Ovary (tissue), 9 donors: ENCODE measurements around the gene EDNRA. TPM values are rescaled to one million over a fixed set of nuclear protein-coding genes. Genes with fewer than 3 reads are reported as not detected.

ENCODE experiments used
- DNase-seq, 5 donors: peaks; one replicate each; pipeline ENCODE4 v3.0.0-alpha.2; 2019 to 2020
- H3K27ac ChIP-seq, 2 donors: fragments of 200-600 bp; one replicate each; pipeline versions ENCODE4 v1.5.1 to v1.8.0; 2019 to 2022
- H3K27me3 ChIP-seq: fragments of 200-600 bp; one replicate; pipeline ENCODE4 v1.8.0; 2022
- H3K36me3 ChIP-seq: fragments of 200-600 bp; sonication (generic); one replicate; pipeline ENCODE4 v1.5.1; 2019
- H3K4me1 ChIP-seq: one replicate; pipeline ENCODE4 v1.8.1; 2013; ENCODE audit warnings: mild to moderate bottlenecking, moderate library complexity; ENCODE audit not compliant: insufficient read depth
- H3K4me3 ChIP-seq: fragments of 200-600 bp; sonication (generic); one replicate; pipeline ENCODE4 v1.5.1; 2017
- H3K9me3 ChIP-seq, 2 donors: fragments of 200-600 bp in 1 of 2; sonication (generic) in 1 of 2; one replicate each; pipeline versions ENCODE4 v1.5.1 to v1.8.1; 2013 to 2019; ENCODE audit warnings: mild to moderate bottlenecking in 1 of 2, moderate library complexity in 1 of 2
- EP300 ChIP-seq: sonication (generic); formaldehyde crosslinking; IDR thresholded peaks from one replicate; pipeline ENCODE4 v1.6.1; 2017; ENCODE audit warnings: antibody characterized with exemption
- POLR2A ChIP-seq: fragments of 450-650 bp; IDR thresholded peaks from one replicate; pipeline ENCODE4 v1.6.1; 2017; ENCODE audit warnings: antibody characterized with exemption, mild to moderate bottlenecking, moderate library complexity
- WGBS, 3 donors: extraction: QIAGEN DNeasy Blood & Tissue Kit in 1 of 3; methylation state at CpG; one replicate each; pipeline versions ENCODE4 v1.1.5 to v1.1.7; 2013 to 2017; 5-methylcytosine and 5-hydroxymethylcytosine counted together
- intact Hi-C, 4 donors: fragments of 100-400 bp; cut with DNase I; formaldehyde crosslinking; loops; one replicate each; pipeline versions ENCODE4 v1.11.0 to v1.15.1; 2022 to 2023
- polyA plus RNA-seq, 2 donors: library from polyadenylated mRNA; stranded (reverse); fragments of 200-250 nt in 1 of 2; fragments of 350-450 nt in 1 of 2; fragmentation: Illumina TruSeq in 1 of 2; extraction: RNeasy Lipid Tissue Mini Kit (QIAGEN cat#74804) in 1 of 2; gene quantifications; one replicate each; pipeline ENCODE4 v1.2.3, GENCODE V29; 2013 to 2014
- total RNA-seq, 7 donors: library from RNA; depleted of rRNA in 2 of 7; stranded (reverse); fragments of >200 nt in 2 of 7; fragmentation: NEBNext Ultra II Directional in 3 of 7; extraction: Animal tissue kit (Norgen Biotek cat#: 25700) in 3 of 7; gene quantifications; one replicate each; pipeline versions ENCODE4 v1.1.0 to v1.2.4, GENCODE V29; 2016 to 2023
- TF ChIP-seq, protein P1 (sequence below), 3 donors: fragments of 450-650 bp in 2 of 3; fragments of 200-600 bp in 1 of 3; IDR thresholded peaks; one replicate each; pipeline versions ENCODE4 v1.5.1 to v1.8.0; 2016 to 2022; ENCODE audit warnings: antibody characterized with exemption in 3 of 3, mild to moderate bottlenecking in 1 of 3
- donor health status: DM: no; HTN: no; CAD: no; lungs with moderate emphysema.
- donor health status: DM: no; HTN: no; CAD: no.
- donor health status: Bipolar disorder and iron deficiency.
- donor health status: DM: yes; HTN: yes; CAD: no.
- donor health status: DM: no; HTN: no; CAD: no.
- donor health status: DM: yes; HTN: yes; CAD: no.

The EDNRA gene
- total and polyA plus RNA-seq, 9 donors = 28.4 to 110 (median 61.7) TPM

DNA sequence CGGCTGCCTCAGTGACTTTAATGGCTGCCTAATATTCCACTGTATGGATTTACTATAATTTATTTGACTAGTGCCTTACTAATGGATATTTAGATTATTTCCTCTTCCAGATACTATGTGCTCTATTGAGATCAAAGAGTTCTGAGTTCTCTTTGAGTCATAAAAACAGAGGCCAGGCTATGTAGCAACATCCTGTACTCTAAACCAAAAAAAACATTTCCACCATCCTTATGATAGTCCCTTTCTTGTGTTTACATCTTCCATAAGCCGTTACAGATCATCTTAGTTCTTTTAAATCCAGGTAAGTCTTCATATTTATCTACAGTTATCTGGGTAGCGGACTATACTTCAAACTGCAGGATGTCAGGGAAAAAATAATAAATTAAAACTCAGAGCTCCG lies 79.7 kb downstream of the EDNRA start:
- no peak for DNase-seq
- H3K9me3 ChIP-seq = no peaks in the 10 kb centered on the region
- H3K4me3 ChIP-seq = no peak overlapping the region
- intact Hi-C loops = no loop called here
- H3K27me3 ChIP-seq = no peaks in the 10 kb centered on the region
- H3K36me3 ChIP-seq = no peaks in the 10 kb centered on the region
- 90 to 93% (median 92%) methylated on average over 4 of the region's 4 CpGs for WGBS, 3 donors
- H3K4me1 ChIP-seq = no peaks in the 10 kb centered on the region
- TF ChIP-seq, protein P1, sequence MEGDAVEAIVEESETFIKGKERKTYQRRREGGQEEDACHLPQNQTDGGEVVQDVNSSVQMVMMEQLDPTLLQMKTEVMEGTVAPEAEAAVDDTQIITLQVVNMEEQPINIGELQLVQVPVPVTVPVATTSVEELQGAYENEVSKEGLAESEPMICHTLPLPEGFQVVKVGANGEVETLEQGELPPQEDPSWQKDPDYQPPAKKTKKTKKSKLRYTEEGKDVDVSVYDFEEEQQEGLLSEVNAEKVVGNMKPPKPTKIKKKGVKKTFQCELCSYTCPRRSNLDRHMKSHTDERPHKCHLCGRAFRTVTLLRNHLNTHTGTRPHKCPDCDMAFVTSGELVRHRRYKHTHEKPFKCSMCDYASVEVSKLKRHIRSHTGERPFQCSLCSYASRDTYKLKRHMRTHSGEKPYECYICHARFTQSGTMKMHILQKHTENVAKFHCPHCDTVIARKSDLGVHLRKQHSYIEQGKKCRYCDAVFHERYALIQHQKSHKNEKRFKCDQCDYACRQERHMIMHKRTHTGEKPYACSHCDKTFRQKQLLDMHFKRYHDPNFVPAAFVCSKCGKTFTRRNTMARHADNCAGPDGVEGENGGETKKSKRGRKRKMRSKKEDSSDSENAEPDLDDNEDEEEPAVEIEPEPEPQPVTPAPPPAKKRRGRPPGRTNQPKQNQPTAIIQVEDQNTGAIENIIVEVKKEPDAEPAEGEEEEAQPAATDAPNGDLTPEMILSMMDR (IDR thresholded peaks at IDR 0.05) = no peak
- TF ChIP-seq EP300 = no peak
- no peak for TF ChIP-seq POLR2A
- H3K27ac ChIP-seq = no peak overlapping the region

DNA sequence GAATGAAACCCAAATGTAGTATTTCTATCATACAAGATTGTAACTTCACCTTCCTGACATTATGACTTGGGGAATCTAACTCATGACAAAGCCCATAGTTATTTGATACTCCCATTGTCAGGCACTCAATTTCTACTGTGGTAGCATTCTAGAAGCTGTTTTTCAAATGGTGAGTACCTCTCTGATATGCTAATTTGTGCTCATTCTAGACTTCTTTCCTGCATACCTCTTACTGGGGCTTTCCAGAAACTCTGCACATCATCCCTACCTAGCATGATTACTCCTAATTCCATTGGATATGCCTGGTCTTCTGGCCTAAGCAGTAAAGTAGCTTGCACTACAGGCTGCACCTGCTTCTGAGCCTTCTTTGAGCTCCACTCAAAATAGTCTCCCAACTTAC lies 85.9 kb downstream of the EDNRA start:
- Histone ChIP-seq H3K27ac (no peak overlapping the region), H3K27me3 (no peaks in the 10 kb centered on the region), H3K36me3 (no peaks in the 10 kb centered on the region), H3K4me3 (no peak overlapping the region), H3K4me1 (peaks cover 1% of the 10 kb centered on the region), H3K9me3 (no peaks in the 10 kb centered on the region)
- intact Hi-C loops = no loop called here
- DNase-seq = no peak
- TF ChIP-seq, protein P1 (IDR thresholded peaks at IDR 0.05) = no peak
- TF ChIP-seq EP300 = no peak
- TF ChIP-seq POLR2A = no peak

DNA sequence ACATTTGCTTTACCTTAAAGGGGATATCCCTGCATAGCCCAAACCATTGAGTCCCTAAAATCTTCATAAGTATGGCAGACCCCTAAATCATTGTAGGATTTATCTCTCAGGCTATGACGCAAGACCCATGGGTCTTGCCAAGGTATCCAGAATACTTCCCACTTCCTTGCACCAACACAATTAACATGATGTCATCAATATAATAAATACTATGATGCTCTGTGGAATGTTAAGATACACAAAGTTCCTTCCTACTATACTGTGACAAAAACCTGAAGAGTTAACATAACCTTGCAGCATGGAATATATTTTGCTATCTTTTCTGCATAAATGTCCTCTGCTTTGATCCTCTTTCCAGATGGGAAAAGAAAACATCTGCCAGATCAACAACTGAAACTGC lies 86.4 kb downstream of the EDNRA start:
- Histone ChIP-seq H3K4me3 (no peak overlapping the region), H3K36me3 (no peaks in the 10 kb centered on the region), H3K27ac (no peak overlapping the region), H3K9me3 (no peaks in the 10 kb centered on the region), H3K4me1 (peaks cover 1% of the 10 kb centered on the region), H3K27me3 (no peaks in the 10 kb centered on the region)
- intact Hi-C loops = no loop called here
- 55 to 96% (median 95%) methylated on average over 1 of the region's 1 CpG for WGBS, 3 donors
- no peak for DNase-seq
- TF ChIP-seq EP300 = no peak
- no peak for TF ChIP-seq POLR2A
- TF ChIP-seq, protein P1 (IDR thresholded peaks at IDR 0.05) = no peak

DNA sequence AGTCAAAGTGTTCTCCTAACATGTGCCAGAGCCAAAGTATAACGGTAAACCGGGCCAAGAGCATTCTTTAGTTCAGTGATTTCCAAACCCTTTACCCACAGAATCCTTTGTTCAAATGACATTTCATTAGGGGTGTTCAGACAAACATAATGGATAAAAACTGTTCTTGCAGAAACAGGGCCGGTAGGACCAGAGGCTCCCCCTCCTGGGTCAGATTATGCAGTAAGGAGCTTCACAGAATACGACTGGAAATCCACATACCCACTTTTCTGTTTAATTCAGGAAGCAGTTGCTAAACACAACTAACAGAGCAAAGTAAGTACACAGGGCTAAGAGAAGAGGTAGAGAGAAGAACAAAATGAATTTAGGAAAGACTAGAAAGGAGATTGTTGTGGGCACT lies 89.7 kb downstream of the EDNRA start:
- Histone ChIP-seq H3K27me3 (no peaks in the 10 kb centered on the region), H3K4me1 (peaks cover 1% of the 10 kb centered on the region), H3K4me3 (no peak overlapping the region), H3K27ac (no peak overlapping the region), H3K9me3 (no peaks in the 10 kb centered on the region), H3K36me3 (no peaks in the 10 kb centered on the region)
- intact Hi-C loops = no loop called here
- no peak for DNase-seq
- WGBS, 3 donors = 15 to 30% (median 22%) methylated on average over 4 of the region's 4 CpGs
- TF ChIP-seq EP300 (no peak), POLR2A (no peak)
- TF ChIP-seq, protein P1 (IDR thresholded peaks at IDR 0.05) = no peak
